NT2/D1 (cell line): ENCODE measurements around the gene NDUFA11.
A peak's percentile ranks its signal among the peaks of the same experiment; 100 is the strongest.

ENCODE experiments used
- DNase-seq: peaks from one replicate; pipeline ENCODE4 v3.0.0-alpha.2; 2011; ENCODE audit warnings: low read depth, low spot score
- H3K27me3 ChIP-seq: 2 replicates; pipeline ENCODE4 v1.6.0; 2011; ENCODE audit warnings: mild to moderate bottlenecking; ENCODE audit not compliant: insufficient read length, insufficient read depth
- H3K36me3 ChIP-seq: 2 replicates; pipeline ENCODE4 v1.6.1; 2011; ENCODE audit warnings: mild to moderate bottlenecking, low read length, mixed read lengths; ENCODE audit not compliant: insufficient read depth, insufficient read length
- H3K4me1 ChIP-seq: 2 replicates; pipeline ENCODE4 v1.5.1; 2011; ENCODE audit not compliant: insufficient read depth, insufficient read length
- H3K4me3 ChIP-seq: 2 replicates; pipeline ENCODE4 v1.5.1; 2011; ENCODE audit warnings: low read depth; ENCODE audit not compliant: insufficient read length
- H3K9ac ChIP-seq: 2 replicates; pipeline ENCODE4 v1.6.0; 2011; ENCODE audit warnings: low read depth; ENCODE audit not compliant: insufficient read length
- H3K9me3 ChIP-seq: 2 replicates; pipeline ENCODE4 v1.5.1; 2011; ENCODE audit warnings: mild to moderate bottlenecking, low read length; ENCODE audit not compliant: insufficient read depth
- SUZ12 ChIP-seq: IDR thresholded peaks from 2 replicates; pipeline ENCODE4 v1.6.1; 2011; ENCODE audit not compliant: insufficient read length, insufficient read depth; ENCODE audit errors: extremely low read depth
- YY1 ChIP-seq: IDR thresholded peaks from 2 replicates; pipeline ENCODE4 v1.6.1; 2011; ENCODE audit not compliant: insufficient read length, insufficient read depth
- ZNF274 ChIP-seq: IDR thresholded peaks from 2 replicates; pipeline ENCODE4 v1.6.1; 2011; ENCODE audit warnings: mild to moderate bottlenecking, low read depth, low read length

NDUFA11 gene

DNA sequence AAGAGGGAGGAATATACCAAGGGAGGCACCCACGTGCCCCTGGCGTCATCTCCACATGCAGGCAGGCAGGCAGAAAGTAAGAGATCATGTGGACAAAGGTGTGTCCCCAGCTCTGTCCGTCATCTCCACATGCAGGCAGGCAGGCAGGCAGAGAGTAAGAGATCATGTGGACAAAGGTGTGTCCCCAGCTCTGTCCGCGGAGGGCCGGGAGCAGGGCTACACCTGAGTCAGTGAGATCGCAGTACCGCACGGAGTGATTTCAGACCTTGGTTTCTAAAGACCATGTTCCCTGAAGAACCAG, 32.7 kb upstream of the NDUFA11 start:
- no peak for TF ChIP-seq SUZ12
- no peak for TF ChIP-seq YY1
- TF ChIP-seq ZNF274: no peak
- no peak for DNase-seq
- Histone ChIP-seq H3K36me3 (peaks cover 88% of the 10 kb centered on the region), H3K27me3 (no peaks in the 10 kb centered on the region), H3K4me3 (no peak overlapping the region), H3K9me3 (no peaks in the 10 kb centered on the region), H3K9ac (no peak overlapping the region), H3K4me1 (peaks cover 10% of the 10 kb centered on the region)

- DNase-seq: no peak
- Histone ChIP-seq H3K9ac (no peak overlapping the region), H3K4me3 (no peak overlapping the region), H3K9me3 (no peaks in the 10 kb centered on the region), H3K36me3 (peaks cover 88% of the 10 kb centered on the region), H3K4me1 (peaks cover 12% of the 10 kb centered on the region), H3K27me3 (no peaks in the 10 kb centered on the region)
- TF ChIP-seq ZNF274: no peak
- no peak for TF ChIP-seq YY1
- TF ChIP-seq SUZ12: no peak
These were observed 32.1 kb upstream of the NDUFA11 start for GRCh38 chr19:5935473-5936291.

- Histone ChIP-seq H3K9me3 (no peaks in the 10 kb centered on the region), H3K4me1 (peaks cover 13% of the 10 kb centered on the region), H3K36me3 (peaks cover 88% of the 10 kb centered on the region), H3K27me3 (no peaks in the 10 kb centered on the region), H3K4me3 (no peak overlapping the region), H3K9ac (no peak overlapping the region)
- TF ChIP-seq YY1: no peak
- no peak for TF ChIP-seq SUZ12
- TF ChIP-seq ZNF274: no peak
- DNase-seq: no peak
These were observed 31.3 kb upstream of the NDUFA11 start for GRCh38 chr19:5934774-5935472.

GRCh38 chr19:5934069-5934401, 30.4 kb upstream of the NDUFA11 start:
- Histone ChIP-seq H3K36me3 (peaks cover 88% of the 10 kb centered on the region), H3K27me3 (no peaks in the 10 kb centered on the region), H3K9ac (no peak overlapping the region), H3K9me3 (no peaks in the 10 kb centered on the region), H3K4me1 (peaks cover 18% of the 10 kb centered on the region), H3K4me3 (no peak overlapping the region)
- TF ChIP-seq SUZ12: no peak
- no peak for TF ChIP-seq ZNF274
- TF ChIP-seq YY1: no peak
- DNase-seq: no peak

DNA sequence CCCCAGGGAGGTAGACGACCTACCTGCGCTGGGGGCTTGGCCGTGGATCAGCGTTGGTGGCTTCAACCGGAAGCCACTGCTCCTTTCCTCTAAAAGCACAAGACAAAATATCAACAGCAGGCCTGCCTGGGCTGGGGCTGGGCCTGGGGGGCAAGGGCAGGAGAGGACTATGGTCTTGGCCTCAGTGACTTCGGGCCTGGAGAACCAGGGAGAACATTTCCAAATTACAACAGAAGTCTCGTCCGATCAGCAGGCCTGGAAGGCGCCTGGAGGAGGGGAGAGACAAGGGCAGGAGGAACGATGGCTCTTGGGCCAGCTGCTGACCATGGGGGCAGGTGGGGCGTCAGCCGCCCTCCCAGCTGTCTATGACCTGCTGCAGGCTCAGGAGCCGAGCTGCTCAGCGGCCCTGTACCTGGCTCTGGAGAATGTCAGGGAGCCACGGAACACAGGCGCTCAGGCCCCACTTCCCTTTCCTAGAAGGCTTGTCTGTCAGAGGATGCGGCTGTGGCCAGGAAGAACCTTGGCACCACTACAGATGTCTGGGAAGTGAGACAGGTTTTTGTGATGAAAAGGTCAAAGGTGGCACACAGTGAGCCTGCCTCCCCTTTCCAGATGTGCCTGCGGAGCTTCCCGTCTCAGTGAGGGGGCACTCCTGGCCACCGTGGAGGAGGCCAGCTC, 29.9 kb upstream of the NDUFA11 start:
- Histone ChIP-seq H3K4me1 (peaks cover 18% of the 10 kb centered on the region), H3K27me3 (no peaks in the 10 kb centered on the region), H3K9ac (peak overlapping the region; percentile 9), H3K9me3 (no peaks in the 10 kb centered on the region), H3K4me3 (no peak overlapping the region), H3K36me3 (peaks cover 90% of the 10 kb centered on the region)
- no peak for DNase-seq
- no peak for TF ChIP-seq SUZ12
- no peak for TF ChIP-seq ZNF274
- no peak for TF ChIP-seq YY1

GRCh38 chr19:5932609-5933262, 29.1 kb upstream of the NDUFA11 start:
- Histone ChIP-seq H3K36me3 (peaks cover 95% of the 10 kb centered on the region), H3K9me3 (no peaks in the 10 kb centered on the region), H3K4me3 (no peak overlapping the region), H3K27me3 (no peaks in the 10 kb centered on the region), H3K4me1 (peaks cover 18% of the 10 kb centered on the region), H3K9ac (no peak overlapping the region)
- no peak for DNase-seq
- no peak for TF ChIP-seq SUZ12

DNA sequence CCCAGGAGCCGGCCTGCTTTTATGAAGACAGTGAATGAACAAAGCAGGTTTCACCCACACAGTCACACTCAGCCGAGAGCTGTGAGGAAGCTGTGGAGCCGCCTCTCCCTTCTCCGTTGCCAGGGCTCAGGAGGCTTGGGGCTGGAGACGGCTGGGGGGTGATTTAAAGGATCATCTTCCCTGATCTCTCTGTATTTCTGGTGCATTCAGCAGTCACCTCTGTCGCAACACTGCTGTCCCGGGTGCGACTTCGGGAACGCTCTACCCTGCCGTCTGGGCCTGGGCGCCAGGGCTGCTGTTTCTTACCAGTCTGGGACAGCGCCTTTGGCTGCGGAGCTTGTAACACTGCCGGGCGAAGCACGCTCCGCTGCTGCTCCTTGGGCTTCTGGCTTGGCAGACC, 28.6 kb upstream of the NDUFA11 start:
- Histone ChIP-seq H3K4me3 (no peak overlapping the region), H3K4me1 (peaks cover 18% of the 10 kb centered on the region), H3K9me3 (no peaks in the 10 kb centered on the region), H3K9ac (no peak overlapping the region), H3K36me3 (peaks cover 95% of the 10 kb centered on the region), H3K27me3 (no peaks in the 10 kb centered on the region)
- DNase-seq: no peak
- TF ChIP-seq ZNF274: no peak
- TF ChIP-seq SUZ12: no peak
- no peak for TF ChIP-seq YY1
